Activated gamma-delta T cell treated with anti-CD3 and anti-CD28 coated beads, Interleukin-2, amount 50 U/mL, for 16 hours (primary cell): ENCODE results near the gene PHLDB3.

ENCODE experiments used
- DNase-seq: peaks from one replicate; pipeline ENCODE4 v3.0.0-alpha.2; 2020; ENCODE audit warnings: low read depth

Gene PHLDB3

GRCh38 chr19:43496960-43497359 lies 7.6 kb downstream of the PHLDB3 start:
- no peak for DNase-seq

DNA sequence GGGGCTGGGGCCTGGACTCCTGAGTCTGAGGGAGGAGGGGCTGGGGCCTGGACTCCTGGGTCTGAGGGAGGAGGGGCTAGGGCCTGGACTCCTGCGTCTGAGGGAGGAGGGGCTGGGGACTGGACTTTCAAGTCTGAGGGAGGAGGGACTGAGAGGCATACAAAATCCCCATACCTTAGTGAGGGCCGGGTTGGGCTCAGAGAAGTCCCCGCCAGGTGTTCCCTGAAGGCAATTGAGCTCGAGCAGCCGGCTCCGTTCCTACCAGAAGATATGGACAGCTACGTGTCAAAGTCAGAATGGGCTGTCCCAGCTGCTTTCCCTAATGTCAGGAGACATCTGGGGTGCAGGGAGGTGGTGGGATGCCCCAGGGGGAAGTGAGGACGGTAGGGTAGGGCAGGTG lies 9.5 kb downstream of the PHLDB3 start:
- DNase-seq, result no peak

DNA sequence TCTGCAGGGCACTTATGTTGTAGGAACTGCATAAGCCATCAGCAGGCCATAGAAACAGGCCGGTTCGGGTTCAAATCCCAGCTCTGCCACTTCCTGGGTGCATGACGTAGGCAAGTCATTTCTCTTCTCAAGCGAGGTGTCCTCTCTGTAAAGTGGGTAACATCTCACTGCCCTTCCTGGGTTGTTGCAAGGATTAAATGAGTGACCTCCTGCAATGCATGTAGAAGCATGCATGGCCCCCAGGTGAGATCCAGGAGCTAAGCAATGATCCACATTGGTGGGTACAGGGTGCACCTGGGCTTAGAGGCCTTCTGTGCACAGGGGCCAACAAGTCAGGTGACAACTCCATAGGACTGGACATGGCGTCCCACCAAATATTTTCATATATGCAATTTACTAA lies 13.8 kb downstream of the PHLDB3 start:
- no peak for DNase-seq

GRCh38 chr19:43489979-43490599 lies 14.5 kb downstream of the PHLDB3 start:
- DNase-seq, result no peak

DNA sequence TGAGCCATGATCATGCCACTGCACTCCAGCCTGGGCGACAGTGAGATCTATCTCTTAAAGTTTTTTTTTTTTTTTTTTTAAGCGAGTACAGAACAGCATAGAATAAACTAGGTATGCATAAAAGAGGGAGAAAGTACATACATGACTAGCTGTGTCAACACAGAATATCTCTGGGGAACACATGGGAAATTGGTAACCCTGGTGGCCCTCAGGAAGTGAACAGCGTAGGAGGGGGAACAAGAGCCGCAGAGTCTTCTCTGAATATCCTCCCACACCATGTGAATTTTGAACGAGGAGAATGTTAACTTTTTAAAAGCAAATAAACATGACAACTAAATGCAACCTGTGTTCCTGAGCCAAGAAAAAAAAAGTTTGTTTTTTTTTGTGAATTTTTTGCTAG lies 15.2 kb downstream of the PHLDB3 start:
- DNase-seq, result no peak

DNA sequence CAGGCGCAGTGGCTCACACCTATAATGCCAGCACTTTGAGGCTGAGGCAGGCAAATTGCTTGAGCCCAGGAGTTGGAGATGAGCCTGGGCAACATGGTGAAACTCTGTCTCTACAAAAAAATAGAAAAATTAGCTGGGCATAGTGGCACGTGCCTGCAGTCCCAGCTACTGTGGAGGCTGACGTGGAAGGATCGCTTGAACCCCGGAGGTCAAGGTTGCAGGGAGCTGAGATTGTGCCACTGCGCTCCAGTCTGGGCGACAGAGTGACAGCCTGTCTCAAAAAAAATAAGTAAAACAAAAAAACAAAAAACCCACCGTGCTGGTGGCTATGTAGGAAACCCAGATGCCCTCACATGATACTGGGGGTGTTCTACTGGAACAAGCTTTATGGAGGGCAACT lies 16.4 kb downstream of the PHLDB3 start:
- no peak for DNase-seq

DNA sequence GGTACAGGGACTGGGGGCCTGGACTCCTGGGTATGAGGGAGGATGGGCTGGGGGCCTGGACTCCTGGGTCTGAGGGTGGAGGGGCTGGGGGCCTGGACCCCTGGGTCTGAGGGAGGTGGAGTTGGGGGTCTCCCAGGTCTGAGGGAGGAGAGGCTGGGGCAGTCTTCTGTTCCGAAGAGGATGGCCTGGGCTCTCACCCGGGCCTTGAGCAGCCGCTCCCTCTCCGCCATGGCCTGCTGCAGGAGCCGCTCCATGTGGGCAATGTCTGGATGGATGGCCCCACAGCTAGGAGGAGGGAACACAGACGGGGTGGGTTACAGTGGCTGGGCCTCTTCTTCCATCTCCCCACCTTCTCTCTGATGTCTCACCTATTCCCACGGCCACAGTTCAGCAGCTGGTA lies 18.1 kb downstream of the PHLDB3 start:
- DNase-seq, result no peak

DNA sequence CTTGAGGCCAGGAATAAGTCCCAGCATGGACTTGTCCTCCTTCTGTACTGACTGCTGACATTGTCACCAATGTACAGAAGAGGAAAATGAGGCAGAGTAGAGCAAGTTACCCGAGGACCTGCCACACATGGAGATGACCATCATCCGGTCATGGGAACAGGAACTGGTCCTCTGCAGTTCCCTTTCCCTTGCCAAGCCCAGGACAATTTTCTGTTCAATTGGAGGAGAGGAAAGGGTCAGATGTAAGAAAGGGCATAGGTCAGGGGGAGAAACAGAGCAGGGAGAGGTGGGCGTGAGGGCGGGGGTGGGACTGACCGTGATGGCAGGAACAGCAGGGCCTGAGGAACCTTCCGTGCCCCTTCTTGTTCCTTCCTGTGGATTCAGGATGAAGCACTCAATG lies 18.6 kb downstream of the PHLDB3 start:
- DNase-seq, result no peak

DNA sequence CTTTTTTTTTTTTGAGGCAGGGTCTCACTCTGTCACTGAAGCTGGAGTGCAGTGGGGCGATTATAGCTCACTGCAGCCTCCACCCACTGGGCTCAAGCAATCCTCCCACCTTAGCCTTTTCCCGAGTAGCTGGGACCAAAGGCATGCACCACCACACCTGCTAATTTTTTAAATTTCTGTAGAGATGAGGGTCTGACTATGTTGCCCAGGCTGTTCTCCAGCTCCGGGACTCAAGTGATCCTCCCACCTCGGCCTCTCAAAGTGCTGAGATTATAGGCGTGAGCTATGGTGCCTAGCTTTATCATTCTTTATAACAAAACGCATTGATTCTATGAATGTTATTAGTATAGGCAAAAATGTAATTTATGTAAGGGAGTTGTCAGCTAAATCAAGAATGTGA lies 21.3 kb downstream of the PHLDB3 start:
- no peak for DNase-seq

- no peak for DNase-seq
These were observed 22.4 kb downstream of the PHLDB3 start for GRCh38 chr19:43482193-43482592.

GRCh38 chr19:43481701-43482100 lies 22.8 kb downstream of the PHLDB3 start:
- DNase-seq, result no peak

DNA sequence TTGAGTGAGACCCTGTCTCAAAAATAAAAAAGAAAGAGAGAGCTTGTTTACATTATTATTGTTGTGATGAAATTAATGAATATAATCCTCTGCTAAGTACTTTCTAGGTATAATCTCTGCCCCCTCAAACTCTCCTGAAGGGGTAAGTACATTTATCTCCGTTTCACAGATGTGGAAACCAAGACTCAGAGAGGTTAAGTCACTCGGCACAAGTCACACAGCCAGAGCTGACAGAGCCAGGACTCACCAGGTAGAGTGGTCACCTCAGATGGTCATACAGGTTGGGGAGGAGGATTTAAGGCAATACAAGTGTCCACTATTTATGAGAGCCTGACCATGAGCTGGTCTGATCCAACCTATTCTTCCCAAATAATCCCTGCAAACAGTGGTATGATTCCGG lies 24.0 kb downstream of the PHLDB3 start:
- no peak for DNase-seq

GRCh38 chr19:43479961-43480561 lies 24.5 kb downstream of the PHLDB3 start:
- DNase-seq, result no peak

GRCh38 chr19:43479226-43479625 lies 25.3 kb downstream of the PHLDB3 start:
- no peak for DNase-seq

DNA sequence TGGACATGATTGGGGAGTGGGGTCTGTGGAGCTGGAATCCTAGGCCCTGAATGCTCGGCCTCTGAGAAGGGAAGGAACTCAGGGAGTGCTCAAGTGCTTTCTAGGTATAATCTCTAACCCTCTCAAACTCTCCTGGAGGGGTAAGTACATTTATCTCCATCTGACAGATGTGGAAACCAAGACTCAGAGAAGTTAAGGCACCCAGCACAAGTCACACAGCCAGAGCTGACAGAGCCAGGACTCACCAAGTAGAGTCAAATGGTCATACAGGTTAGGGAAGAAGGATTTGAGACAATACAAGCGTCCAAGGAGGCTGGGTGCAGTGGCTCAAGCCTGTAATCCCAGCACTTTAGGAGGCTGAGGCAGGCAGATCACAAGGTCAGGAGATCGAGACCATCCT lies 26.2 kb downstream of the PHLDB3 start:
- no peak for DNase-seq

DNA sequence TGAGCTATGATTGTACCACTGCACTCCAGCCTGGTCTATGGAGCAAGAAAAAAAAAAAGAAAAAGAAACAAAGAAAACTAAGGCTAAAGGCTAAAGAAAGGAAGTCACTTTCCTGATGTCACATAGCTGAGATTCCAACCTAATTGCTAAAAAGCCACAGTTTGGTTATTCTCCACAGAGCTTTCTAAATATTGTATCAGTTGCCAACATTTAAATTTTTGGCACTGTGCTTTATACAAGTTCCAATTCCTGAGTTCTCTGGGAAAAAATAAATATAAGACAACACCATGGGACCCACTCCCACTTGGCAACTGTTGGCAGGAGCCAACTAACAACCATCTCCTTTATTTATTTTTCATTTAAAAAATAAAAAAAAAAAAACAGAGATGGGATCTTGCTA lies 27.9 kb downstream of the PHLDB3 start:
- no peak for DNase-seq

DNA sequence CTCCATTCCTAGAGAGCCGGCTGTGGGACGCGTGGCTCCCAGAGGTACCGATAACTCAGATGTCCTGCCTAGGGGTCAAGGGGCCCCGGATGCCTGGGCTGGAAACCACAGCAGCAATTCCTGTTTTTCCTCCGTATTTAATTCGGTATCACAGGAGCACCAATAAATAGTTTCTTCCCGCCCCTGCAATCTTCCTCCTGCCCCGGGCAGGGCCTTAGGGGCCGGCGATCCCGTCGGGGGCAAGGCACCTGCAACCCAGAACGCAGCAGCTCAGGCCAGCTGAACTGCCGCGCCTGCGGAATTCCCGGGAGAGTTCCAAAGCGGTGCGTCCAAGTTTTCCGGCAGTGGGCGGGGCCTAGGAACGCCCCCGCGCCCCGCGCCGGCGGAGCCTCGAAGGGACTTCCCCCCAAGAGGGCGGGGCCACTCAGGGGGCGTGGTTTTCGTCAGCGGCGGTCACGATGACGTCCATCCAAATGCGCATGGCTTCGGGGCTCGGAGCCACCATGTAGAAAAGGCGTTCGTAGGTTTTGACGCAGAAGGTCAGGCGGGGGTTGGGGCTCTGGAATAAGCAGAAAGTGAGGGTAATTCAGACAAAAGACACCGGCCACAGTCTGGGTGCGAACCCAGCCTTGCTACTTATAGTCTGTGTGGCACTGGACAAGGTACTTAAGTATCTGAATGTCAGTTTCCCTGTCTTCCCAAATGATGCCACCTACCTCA lies 29.4 kb downstream of the PHLDB3 start:
- DNase-seq, result peak; percentile 91

- DNase-seq, result no peak
These were observed 30.1 kb downstream of the PHLDB3 start for GRCh38 chr19:43474487-43474886.

- DNase-seq, result no peak
These were observed 33.5 kb downstream of the PHLDB3 start for GRCh38 chr19:43471091-43471490.

DNA sequence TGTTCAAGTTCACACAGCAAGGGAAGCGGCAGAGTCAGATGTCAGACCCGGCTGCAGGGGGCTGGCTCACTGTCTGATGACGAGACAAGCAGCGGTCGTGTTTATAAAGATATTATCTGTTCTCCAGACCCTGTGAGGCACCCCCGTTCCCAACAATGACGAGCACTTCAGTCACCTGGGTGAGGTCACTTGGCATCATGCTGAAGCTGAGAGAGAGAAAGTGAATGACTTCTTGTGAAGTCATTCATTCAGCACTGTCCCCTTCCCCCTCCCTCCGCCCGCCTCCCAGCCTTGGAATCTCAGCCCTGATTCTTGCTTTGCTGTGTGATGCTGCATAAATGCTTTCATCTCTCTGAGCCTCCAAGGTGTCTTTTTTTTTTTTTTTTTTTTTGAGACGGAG lies 34.3 kb downstream of the PHLDB3 start:
- peak; percentile 18 for DNase-seq

- DNase-seq, result no peak
These were observed 35.4 kb downstream of the PHLDB3 start for GRCh38 chr19:43469160-43469480.

DNA sequence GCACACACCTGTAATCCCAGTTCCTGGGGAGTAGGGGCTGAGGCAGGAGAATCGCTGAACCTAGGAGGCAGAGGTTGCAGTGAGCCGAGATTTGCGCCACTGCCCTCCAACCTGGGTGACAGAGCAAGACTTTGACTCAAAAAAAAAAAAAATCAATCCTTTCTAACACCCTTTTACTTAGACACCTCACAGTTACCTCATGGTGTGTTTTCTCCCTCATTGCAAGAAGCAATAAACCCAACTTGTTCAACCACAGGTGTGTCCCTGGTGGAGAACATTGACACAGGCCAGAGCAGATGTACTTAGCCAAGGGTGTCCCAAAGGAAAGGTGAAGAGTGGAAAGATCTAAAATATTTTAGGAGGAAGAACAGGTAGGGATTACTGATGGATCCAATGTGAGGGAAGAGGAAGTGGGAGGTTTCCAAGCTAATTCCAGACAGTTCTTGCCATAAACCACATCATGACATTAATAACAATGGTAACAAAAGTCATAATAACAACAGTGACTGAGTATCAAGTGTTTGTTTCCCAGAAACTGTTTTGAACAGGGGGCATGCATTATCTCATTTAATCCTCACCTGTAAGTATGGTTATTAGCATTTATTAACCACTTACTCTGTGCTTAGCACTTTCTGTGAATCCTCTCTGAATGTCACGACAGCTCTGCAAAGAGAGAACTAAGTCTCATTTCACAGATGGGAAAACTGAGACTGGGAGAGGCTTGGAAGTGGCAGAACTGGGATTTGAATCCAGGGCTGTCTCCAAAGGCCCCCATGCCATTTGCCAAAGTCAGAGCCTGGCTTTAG lies 36.0 kb downstream of the PHLDB3 start:
- no peak for DNase-seq

GRCh38 chr19:43467730-43468129 lies 36.8 kb downstream of the PHLDB3 start:
- DNase-seq, result no peak
